GM12878 (cell line): ENCODE measurements around the gene KCNQ1. TPM values are rescaled to one million over a fixed set of nuclear protein-coding genes. Genes with fewer than 3 reads are reported as not detected.

Source experiments
- ATAC-seq: fragments of 200-7000 bp; cut with Tn5 transposase; 3 replicates; pipeline ENCODE4 v1.9.1; 2020; ENCODE audit warnings: mild to moderate bottlenecking, moderate library complexity
- BruUV-seq: library from RNA; stranded (reverse); fragments of 400-500 nt; replicated peaks from 2 replicates; lab custom pipeline; 2021; lab: Mats Ljungman, UMichigan
- CTCF ChIA-PET: fragments of 300-600 bp; sonication (Branson Sonifier 250); formaldehyde crosslinking; extraction: SDS; loops from one replicate; lab custom pipeline; 2021; ENCODE audit warnings: inconsistent platforms; lab: Yijun Ruan, JAX
- POLR2A ChIA-PET: fragments of 350-600 bp; formaldehyde crosslinking; extraction: SDS; loops from one replicate; lab custom pipeline; 2021; ENCODE audit warnings: inconsistent platforms; lab: Charles Lee
- RAD21 ChIA-PET: fragments of 300-600 bp; sonication (Branson Sonifier 250); formaldehyde crosslinking; loops from one replicate; lab custom pipeline; 2023; ENCODE audit warnings: antibody characterized with exemption; ENCODE audit not compliant: unreplicated experiment; lab: Charles Lee
- SMC1A ChIA-PET: fragments of 300-600 bp; sonication (Branson Sonifier 250); formaldehyde crosslinking; loops from one replicate; lab custom pipeline; 2023; ENCODE audit not compliant: unreplicated experiment, uncharacterized antibody; lab: Charles Lee
- DNase-seq: peaks from one replicate; pipeline ENCODE4 v3.0.0-alpha.2; 2011; ENCODE audit warnings: low read depth, low spot score
- FAIRE-seq: peaks from 3 replicates; lab custom pipeline; 2011; peaks lifted over from hg19 to GRCh38; lab: Jason Lieb, UNC
- H2AFZ ChIP-seq: 2 replicates; pipeline ENCODE4 v1.6.0; 2011; ENCODE audit warnings: low read depth, low read length, control low read depth; ENCODE audit not compliant: control insufficient read depth
- H3K27ac ChIP-seq: 2 replicates; pipeline ENCODE4 v1.5.1; 2011; ENCODE audit warnings: control low read depth; ENCODE audit not compliant: control insufficient read depth, insufficient read depth
- H3K27me3 ChIP-seq, 2 experiments: replicated peaks in 1 of 2; 2 replicates each; pipeline versions ENCODE4 v1.6.0 to v1.6.1; 2011; ENCODE audit warnings: low read length in 1 of 2; ENCODE audit not compliant: control insufficient read depth in 2 of 2, insufficient read depth in 2 of 2
- H3K36me3 ChIP-seq, 2 experiments: 2 replicates each; pipeline ENCODE4 v1.5.1; 2011; ENCODE audit warnings: low read length in 1 of 2; ENCODE audit not compliant: control insufficient read depth in 2 of 2, insufficient read depth in 2 of 2
- H3K4me1 ChIP-seq: 2 replicates; pipeline ENCODE4 v1.6.1; 2011; ENCODE audit warnings: mild to moderate bottlenecking, low read length, moderate library complexity, mixed read lengths; ENCODE audit not compliant: control insufficient read depth, insufficient read depth
- H3K4me2 ChIP-seq: 2 replicates; pipeline ENCODE4 v1.6.0; 2011; ENCODE audit warnings: control low read depth; ENCODE audit not compliant: control insufficient read depth, insufficient read depth
- H3K4me3 ChIP-seq: fragments of 200-600 bp; sonication (generic); 2 replicates; pipeline ENCODE4 v1.5.1; 2016
- H3K79me2 ChIP-seq: 2 replicates; pipeline ENCODE4 v1.6.0; 2011; ENCODE audit warnings: low read length; ENCODE audit not compliant: control insufficient read depth, insufficient read depth
- H3K9ac ChIP-seq: 2 replicates; pipeline ENCODE4 v1.8.0; 2011; ENCODE audit warnings: low read length, control low read depth, mixed read lengths; ENCODE audit not compliant: control insufficient read depth, insufficient read depth
- H3K9me3 ChIP-seq: replicated peaks from 3 replicates; pipeline ENCODE4 v1.5.1; 2011; ENCODE audit warnings: mild to moderate bottlenecking, low read length; ENCODE audit not compliant: control insufficient read depth, insufficient read depth
- H4K20me1 ChIP-seq: 2 replicates; pipeline ENCODE4 v1.6.0; 2011; ENCODE audit not compliant: control insufficient read depth, insufficient read depth
- PBX3 ChIP-seq: IDR thresholded peaks from 2 replicates; pipeline ENCODE4 v1.6.1; 2011; ENCODE audit warnings: mild to moderate bottlenecking, low read depth, low read length, moderate library complexity; ENCODE audit not compliant: insufficient replicate concordance
- PKNOX1 ChIP-seq: fragments of 450-650 bp; IDR thresholded peaks from 2 replicates; pipeline ENCODE4 v1.6.1; 2016; ENCODE audit warnings: mild to moderate bottlenecking
- POLR2AphosphoS5 ChIP-seq: IDR thresholded peaks from 2 replicates; pipeline ENCODE4 v1.6.1; 2011; ENCODE audit warnings: mild to moderate bottlenecking, low read length, inconsistent platforms
- SMARCA5 ChIP-seq: fragments of 450-650 bp; IDR thresholded peaks from 2 replicates; pipeline ENCODE4 v1.6.1; 2017; ENCODE audit warnings: mild to moderate bottlenecking
- SRF ChIP-seq, 2 experiments: IDR thresholded peaks; 2 replicates each; pipeline ENCODE4 v1.6.1; 2011; ENCODE audit warnings: low read depth in 2 of 2, low read length in 2 of 2, mild to moderate bottlenecking in 1 of 2, moderate library complexity in 1 of 2
- WGBS: methylation state at CpG from one replicate; pipeline ENCODE4 v1.1.6; 2016; ENCODE audit warnings: low lambda C conversion rate; ENCODE audit not compliant: insufficient replicate concordance, insufficient coverage; ENCODE audit errors: missing lambda C conversion rate; 5-methylcytosine and 5-hydroxymethylcytosine counted together
- in situ Hi-C: fragments of 300-500 bp; cut with MboI; formaldehyde crosslinking; loops from 9 replicates; pipeline ENCODE4 v1.14.3; 2018; ENCODE audit warnings: mixed read lengths
- intact Hi-C: fragments of 100-400 bp; cut with micrococcal nuclease; formaldehyde crosslinking; loops from one replicate; pipeline ENCODE4 v1.14.2; 2022; ENCODE audit not compliant: unreplicated experiment
- polyA plus RNA-seq, 11 experiments: library from polyadenylated mRNA; depleted of rRNA in 4 of 11; unstranded in 6 of 11; stranded (reverse) in 5 of 11; fragments of >200 nt; fragmentation: Nextera tagmentation in 4 of 11; fragmentation: Illumina TruSeq in 1 of 11; extraction: Ambion mirVana in 4 of 11; extraction: Trizol in 1 of 11; gene quantifications; 1 replicate in 1 of 11; 2 replicates in 10 of 11; pipeline versions ENCODE4 v1.2.1 to v1.2.3, GENCODE V29; 2011 to 2016; ENCODE audit warnings: inconsistent platforms in 2 of 11, missing spikeins in 2 of 11, low read depth in 1 of 11
- total RNA-seq, 4 experiments: library from RNA; depleted of rRNA in 3 of 4; stranded (reverse); fragments of >200 nt in 3 of 4; fragmentation: Illumina TruSeq in 1 of 4; extraction: Trizol in 1 of 4; gene quantifications; 2 replicates each; pipeline versions ENCODE4 v1.2.1 to v1.2.3, GENCODE V29; 2013 to 2021

KCNQ1 gene
- total and polyA plus RNA-seq, 10 of the 15 experiments (the other 5 are each of a cell fraction or from before 2014, with no cell fraction given): 0.03 to 0.15 (median 0.12) TPM; not detected in 7

GRCh38 chr11:2589538-2589934 lies 144.7 kb downstream of the KCNQ1 start (continued):
- TF ChIP-seq PKNOX1 (no peak), PBX3 (no peak), POLR2AphosphoS5 (no peak)
- TF ChIP-seq, all 136 proteins: peak for 0

- BruUV-seq: no TSS peak
- in situ Hi-C loops (no loop called here), intact Hi-C loops (no loop called here)
- ATAC-seq (no peak), FAIRE-seq (no peak), DNase-seq (no peak)
- no peak overlapping the region for H3K27ac ChIP-seq
- H3K79me2 ChIP-seq: no peaks in the 10 kb centered on the region
- ChIA-PET RAD21 (no interaction called here), SMC1A (no interaction called here), POLR2A (no interaction called here), CTCF (no interaction called here)
- H3K4me1 ChIP-seq: no peaks in the 10 kb centered on the region
- no peaks in the 10 kb centered on the region for H3K27me3 ChIP-seq
- no peak overlapping the region for H3K9ac ChIP-seq
- H3K9me3 ChIP-seq: no peaks in the 10 kb centered on the region
- H2AFZ ChIP-seq: no peak overlapping the region
- no peak overlapping the region for H3K4me2 ChIP-seq
- no peaks in the 10 kb centered on the region for H4K20me1 ChIP-seq
- no peaks in the 10 kb centered on the region for H3K36me3 ChIP-seq
- TF ChIP-seq SMARCA5 (no peak), SRF (IDR thresholded peaks at IDR 0.05; ENCODE audit: low read depth in 2 of 2, low read length in 2 of 2) (no peak)
- WGBS: 14% methylated on average over 13 of the region's 13 CpGs
- H3K4me3 ChIP-seq: no peak overlapping the region
Observed at GRCh38 chr11:2590131-2590964, 145.5 kb downstream of the KCNQ1 start.
